HepG2 (cell line): Measurements from ENCODE around the gene CADPS2. TPM values are rescaled to one million over a fixed set of nuclear protein-coding genes. Genes with fewer than 3 reads are reported as not detected.

Experiments used
- ATAC-seq: fragments of 200-7000 bp; cut with Tn5 transposase; 3 replicates; pipeline ENCODE4 v1.9.1; 2020; ENCODE audit warnings: mild to moderate bottlenecking, moderate library complexity
- BruUV-seq: library from RNA; stranded (reverse); fragments of 400-500 nt; replicated peaks from 2 replicates; lab custom pipeline; 2021; lab: Mats Ljungman, UMichigan
- CTCF ChIA-PET: fragments of 300-600 bp; formaldehyde crosslinking; extraction: SDS; loops from one replicate; lab custom pipeline; 2021; ENCODE audit warnings: low total read pairs, inconsistent platforms, low intra/inter-chr PET ratio; lab: Yijun Ruan, JAX
- POLR2A ChIA-PET: fragments of 350-600 bp; sonication (Branson Sonifier 250); formaldehyde crosslinking; loops from one replicate; lab custom pipeline; 2020; ENCODE audit warnings: antibody characterized with exemption, inconsistent platforms; lab: Yijun Ruan, JAX
- DNase-seq: peaks from one replicate; pipeline ENCODE4 v3.0.0-alpha.2; 2015; ENCODE audit warnings: low spot score
- FAIRE-seq: peaks from 3 replicates; lab custom pipeline; 2011; peaks lifted over from hg19 to GRCh38; lab: Jason Lieb, UNC
- H2AFZ ChIP-seq: one replicate; pipeline ENCODE4 v1.6.1; 2011; ENCODE audit warnings: low read length, inconsistent platforms
- H3K27ac ChIP-seq: fragments of 300-600 bp; 3 replicates; pipeline ENCODE4 v1.8.0; 2011; ENCODE audit warnings: mixed run types, mild to moderate bottlenecking, mixed read lengths, low read length, inconsistent platforms; ENCODE audit not compliant: insufficient read depth; ENCODE audit errors: extremely low read length
- H3K27me3 ChIP-seq, 2 experiments: fragments of 200-600 bp in 1 of 2; 2 replicates in 1 of 2; 3 replicates in 1 of 2; pipeline versions ENCODE4 v1.6.0 to v1.8.0; 2011; ENCODE audit warnings: low read length in 2 of 2, mild to moderate bottlenecking in 2 of 2, moderate library complexity in 2 of 2, inconsistent platforms in 1 of 2; ENCODE audit not compliant: insufficient read depth in 2 of 2, control insufficient read depth in 1 of 2
- H3K36me3 ChIP-seq, 2 experiments: fragments of 200-600 bp in 1 of 2; replicated peaks in 1 of 2; 2 replicates in 1 of 2; 3 replicates in 1 of 2; pipeline versions ENCODE4 v1.5.1 to v1.8.0; 2011; ENCODE audit warnings: low read length in 2 of 2, inconsistent platforms in 1 of 2; ENCODE audit not compliant: insufficient read depth in 2 of 2, control insufficient read depth in 1 of 2
- H3K4me1 ChIP-seq: 2 replicates; pipeline ENCODE4 v1.5.1; 2012; ENCODE audit warnings: low read length, inconsistent platforms; ENCODE audit not compliant: insufficient read depth
- H3K4me2 ChIP-seq: 2 replicates; pipeline ENCODE4 v1.6.0; 2011; ENCODE audit warnings: low read depth, low read length, inconsistent platforms
- H3K4me3 ChIP-seq, 3 experiments: fragments of 200-600 bp in 1 of 3; sonication (generic), shearing (Covaris generic) in 1 of 3; replicated peaks in 1 of 3; 2 replicates each; pipeline ENCODE4 v1.5.1; 2011 to 2016; ENCODE audit warnings: low read length in 3 of 3, inconsistent platforms in 2 of 3, low read depth in 2 of 3, mild to moderate bottlenecking in 2 of 3, control low read depth in 1 of 3, mixed read lengths in 1 of 3; ENCODE audit not compliant: insufficient read depth in 1 of 3
- H3K79me2 ChIP-seq: one replicate; pipeline ENCODE4 v1.6.1; 2011; ENCODE audit warnings: low read length, inconsistent platforms; ENCODE audit not compliant: insufficient read depth
- H3K9ac ChIP-seq: 2 replicates; pipeline ENCODE4 v1.6.0; 2011; ENCODE audit warnings: mild to moderate bottlenecking, low read depth, low read length, inconsistent platforms; ENCODE audit not compliant: insufficient read depth
- H3K9me3 ChIP-seq: 2 replicates; pipeline ENCODE4 v1.5.1; 2012; ENCODE audit warnings: mild to moderate bottlenecking, low read length
- H4K20me1 ChIP-seq: 2 replicates; pipeline ENCODE4 v1.6.0; 2011; ENCODE audit warnings: inconsistent platforms, mild to moderate bottlenecking, low read length, moderate library complexity; ENCODE audit not compliant: insufficient read depth
- AKAP8 ChIP-seq: sonication (generic); formaldehyde crosslinking; IDR thresholded peaks from 2 replicates; pipeline ENCODE4 v1.5.1; 2020; ENCODE audit warnings: mild to moderate bottlenecking, missing genetic modification reagents
- MTERF4 ChIP-seq: sonication (generic); formaldehyde crosslinking; IDR thresholded peaks from 2 replicates; pipeline ENCODE4 v1.8.0; 2023; ENCODE audit warnings: mild to moderate bottlenecking, missing genetic modification reagents
- ZFP82 ChIP-seq: sonication (generic); formaldehyde crosslinking; IDR thresholded peaks from 2 replicates; pipeline ENCODE4 v1.5.1; 2020; ENCODE audit warnings: mild to moderate bottlenecking, missing genetic modification reagents, borderline replicate concordance
- ZNF224 ChIP-seq: sonication (generic); formaldehyde crosslinking; IDR thresholded peaks from 2 replicates; pipeline ENCODE4 v1.5.0; 2020; ENCODE audit warnings: mild to moderate bottlenecking, missing genetic modification reagents
- ZNF24 ChIP-seq: fragments of 450-650 bp; IDR thresholded peaks from 2 replicates; pipeline ENCODE4 v1.6.1; 2017; ENCODE audit warnings: antibody characterized with exemption, mild to moderate bottlenecking
- ZNF282 ChIP-seq: fragments of 450-650 bp; IDR thresholded peaks from 2 replicates; pipeline ENCODE4 v1.6.1; 2018; ENCODE audit not compliant: partially characterized antibody
- ZNF841 ChIP-seq: sonication (generic); formaldehyde crosslinking; IDR thresholded peaks from 2 replicates; pipeline ENCODE4 v1.8.1; 2023; ENCODE audit warnings: missing genetic modification reagents, borderline replicate concordance
- WGBS: methylation state at CpG from one replicate; pipeline ENCODE4 v1.1.6; 2017; ENCODE audit warnings: low lambda C conversion rate; 5-methylcytosine and 5-hydroxymethylcytosine counted together
- in situ Hi-C: cut with HindIII; loops from 2 replicates; pipeline ENCODE4 v1.10.0; 2017; ENCODE audit warnings: low pct_unique_long_range_greater_than_20kb; ENCODE audit not compliant: extremely low pct_ligation_motif_present
- intact Hi-C: fragments of 100-400 bp; cut with micrococcal nuclease; formaldehyde crosslinking; loops from one replicate; pipeline ENCODE4 v1.10.0; 2022; ENCODE audit not compliant: unreplicated experiment
- polyA plus RNA-seq, 8 experiments: library from polyadenylated mRNA; depleted of rRNA in 3 of 8; stranded (reverse) in 7 of 8; unstranded in 1 of 8; fragments of >200 nt; fragmentation: Illumina TruSeq in 4 of 8; extraction: Trizol in 4 of 8; gene quantifications; 2 replicates each; pipeline versions ENCODE4 v1.2.1 to v1.2.3, GENCODE V29; 2011 to 2016; ENCODE audit warnings: low read depth in 4 of 8, missing spikeins in 1 of 8, mixed read lengths in 1 of 8; ENCODE audit not compliant: insufficient read depth in 1 of 8
- total RNA-seq, 5 experiments: library from RNA; depleted of rRNA; stranded (reverse); fragments of >200 nt; fragmentation: Illumina TruSeq; extraction: Trizol; gene quantifications; 2 replicates each; pipeline ENCODE4 v1.2.3, GENCODE V29; 2016; ENCODE audit warnings: low read depth in 1 of 5
- TF ChIP-seq, protein P1 (sequence below): sonication (generic); formaldehyde crosslinking; IDR thresholded peaks from 2 replicates; pipeline ENCODE4 v1.9.0; 2021; ENCODE audit warnings: missing genetic modification reagents, mild to moderate bottlenecking, borderline replicate concordance
- TF ChIP-seq, protein P2 (sequence below): sonication (generic); formaldehyde crosslinking; IDR thresholded peaks from 2 replicates; pipeline ENCODE4 v1.5.0; 2020; ENCODE audit warnings: mild to moderate bottlenecking, missing genetic modification reagents

The CADPS2 gene
- total and polyA plus RNA-seq, 2 of the 13 experiments (the other 11 are each of a cell fraction or from before 2014, with no cell fraction given) = 17.6 to 43.8 TPM

- TF ChIP-seq, protein P1, sequence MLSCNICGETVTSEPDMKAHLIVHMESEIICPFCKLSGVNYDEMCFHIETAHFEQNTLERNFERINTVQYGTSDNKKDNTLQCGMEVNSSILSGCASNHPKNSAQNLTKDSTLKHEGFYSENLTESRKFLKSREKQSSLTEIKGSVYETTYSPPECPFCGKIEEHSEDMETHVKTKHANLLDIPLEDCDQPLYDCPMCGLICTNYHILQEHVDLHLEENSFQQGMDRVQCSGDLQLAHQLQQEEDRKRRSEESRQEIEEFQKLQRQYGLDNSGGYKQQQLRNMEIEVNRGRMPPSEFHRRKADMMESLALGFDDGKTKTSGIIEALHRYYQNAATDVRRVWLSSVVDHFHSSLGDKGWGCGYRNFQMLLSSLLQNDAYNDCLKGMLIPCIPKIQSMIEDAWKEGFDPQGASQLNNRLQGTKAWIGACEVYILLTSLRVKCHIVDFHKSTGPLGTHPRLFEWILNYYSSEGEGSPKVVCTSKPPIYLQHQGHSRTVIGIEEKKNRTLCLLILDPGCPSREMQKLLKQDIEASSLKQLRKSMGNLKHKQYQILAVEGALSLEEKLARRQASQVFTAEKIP = no peak
Observed at GRCh38 chr7:122626785-122627184, 259.5 kb downstream of the CADPS2 start (continued).

GRCh38 chr7:122622682-122623081, 263.6 kb downstream of the CADPS2 start:
- WGBS = 100% methylated on average over 1 of the region's 1 CpG
- no peaks in the 10 kb centered on the region for H3K4me1 ChIP-seq
- no peak for ATAC-seq
- no peak for FAIRE-seq
- TF ChIP-seq, protein P2, sequence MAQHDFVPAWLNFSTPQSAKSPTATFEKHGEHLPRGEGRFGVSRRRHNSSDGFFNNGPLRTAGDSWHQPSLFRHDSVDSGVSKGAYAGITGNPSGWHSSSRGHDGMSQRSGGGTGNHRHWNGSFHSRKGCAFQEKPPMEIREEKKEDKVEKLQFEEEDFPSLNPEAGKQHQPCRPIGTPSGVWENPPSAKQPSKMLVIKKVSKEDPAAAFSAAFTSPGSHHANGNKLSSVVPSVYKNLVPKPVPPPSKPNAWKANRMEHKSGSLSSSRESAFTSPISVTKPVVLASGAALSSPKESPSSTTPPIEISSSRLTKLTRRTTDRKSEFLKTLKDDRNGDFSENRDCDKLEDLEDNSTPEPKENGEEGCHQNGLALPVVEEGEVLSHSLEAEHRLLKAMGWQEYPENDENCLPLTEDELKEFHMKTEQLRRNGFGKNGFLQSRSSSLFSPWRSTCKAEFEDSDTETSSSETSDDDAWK (CRISPR knock-in tag) = no peak
- TF ChIP-seq ZFP82 = no peak
- TF ChIP-seq ZNF282 = no peak
- no peak for TF ChIP-seq ZNF841
- no peak for TF ChIP-seq ZNF24
- no peak for TF ChIP-seq MTERF4 (CRISPR knock-in tag)
- no peak for TF ChIP-seq ZNF224 (CRISPR knock-in tag)
- no peak for TF ChIP-seq AKAP8 (CRISPR knock-in tag)
- TF ChIP-seq, all 625 proteins: peak for 0
- Histone ChIP-seq H3K79me2 (no peaks in the 10 kb centered on the region), H3K9me3 (no peaks in the 10 kb centered on the region), H3K27me3 (no peaks in the 10 kb centered on the region), H3K9ac (no peak overlapping the region), H4K20me1 (no peaks in the 10 kb centered on the region), H3K4me3 (no peak overlapping the region), H3K4me2 (no peak overlapping the region), H3K27ac (no peak overlapping the region), H2AFZ (no peak overlapping the region), H3K36me3 (peaks cover 0 to 6% of the 10 kb centered on the region in 2 experiments; a peak in 1 of 5 replicates)
- no TSS peak for BruUV-seq
- in situ Hi-C loops = no loop called here
- ChIA-PET CTCF (no interaction called here), POLR2A (no interaction called here)
- intact Hi-C loops = no loop called here
- no peak for DNase-seq
